ENCODE results near the gene HOXA6. TPM values are rescaled to one million over a fixed set of nuclear protein-coding genes. Genes with fewer than 3 reads are reported as not detected.
A peak's percentile ranks its signal among the peaks of the same experiment; 100 is the strongest.

HOXA6 gene
- total and polyA plus RNA-seq, 2 donors (not counting 1 experiment from before 2014, with no cell fraction given) = 0.18 to 0.49 TPM

- ChIA-PET CTCF (interaction anchor here (0.7 to 5.9 kb wide), 7 partner anchors 9 to 834 kb away, joined by 3 to 28 read pairs (median 4); partner anchors contain the start of gene HOXA13), POLR2A (no interaction called here)
- H3K9me3 ChIP-seq (ENCODE audit: control extremely low read depth in 1 of 3, control insufficient read depth in 2 of 3, insufficient read depth in 1 of 3, low read length in 2 of 3) = peaks cover 0 to 72% (median 9%) of the 10 kb centered on the region in 3 donors
- no peaks in the 10 kb centered on the region for H3K79me2 ChIP-seq (ENCODE audit: control insufficient read depth, insufficient read depth, low read length)
- DNase-seq (peak; percentile 44), ATAC-seq (ENCODE audit: low read depth) (no peak)
- no peak overlapping the region for H3K4me3 ChIP-seq (ENCODE audit: control extremely low read depth in 1 of 5, extremely low read depth in 1 of 5, insufficient read depth in 1 of 5, low read depth in 2 of 5, low read length in 4 of 5)
- no peaks in the 10 kb centered on the region for H3K36me3 ChIP-seq (replicated peaks in 1 of 2; ENCODE audit: control extremely low read depth in 1 of 2, control insufficient read depth in 1 of 2, extremely low read depth in 1 of 2, insufficient read depth in 2 of 2, low read length in 1 of 2)
- 12% methylated on average over 19 of the region's 24 CpGs for WGBS (ENCODE audit: insufficient coverage)
- no peak for TF ChIP-seq EZH2 (IDR thresholded peaks at IDR 0.05; ENCODE audit: borderline replicate concordance, insufficient read depth, low read depth, low read length, poor library complexity, severe bottlenecking)
- TF ChIP-seq, protein P1, sequence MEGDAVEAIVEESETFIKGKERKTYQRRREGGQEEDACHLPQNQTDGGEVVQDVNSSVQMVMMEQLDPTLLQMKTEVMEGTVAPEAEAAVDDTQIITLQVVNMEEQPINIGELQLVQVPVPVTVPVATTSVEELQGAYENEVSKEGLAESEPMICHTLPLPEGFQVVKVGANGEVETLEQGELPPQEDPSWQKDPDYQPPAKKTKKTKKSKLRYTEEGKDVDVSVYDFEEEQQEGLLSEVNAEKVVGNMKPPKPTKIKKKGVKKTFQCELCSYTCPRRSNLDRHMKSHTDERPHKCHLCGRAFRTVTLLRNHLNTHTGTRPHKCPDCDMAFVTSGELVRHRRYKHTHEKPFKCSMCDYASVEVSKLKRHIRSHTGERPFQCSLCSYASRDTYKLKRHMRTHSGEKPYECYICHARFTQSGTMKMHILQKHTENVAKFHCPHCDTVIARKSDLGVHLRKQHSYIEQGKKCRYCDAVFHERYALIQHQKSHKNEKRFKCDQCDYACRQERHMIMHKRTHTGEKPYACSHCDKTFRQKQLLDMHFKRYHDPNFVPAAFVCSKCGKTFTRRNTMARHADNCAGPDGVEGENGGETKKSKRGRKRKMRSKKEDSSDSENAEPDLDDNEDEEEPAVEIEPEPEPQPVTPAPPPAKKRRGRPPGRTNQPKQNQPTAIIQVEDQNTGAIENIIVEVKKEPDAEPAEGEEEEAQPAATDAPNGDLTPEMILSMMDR (IDR thresholded peaks at IDR 0.05) = no peak
- no peaks in the 10 kb centered on the region for H4K20me1 ChIP-seq (ENCODE audit: control insufficient read depth, insufficient read depth, low read length, poor library complexity, severe bottlenecking)
- Mint-ChIP-seq H3K27me3 (peaks cover 80% of the 10 kb centered on the region), H3K4me3 (peak overlapping the region; percentile 78), H3K9me3 (ENCODE audit: insufficient read depth) (no peaks in the 10 kb centered on the region), H3K4me1 (peaks cover 41% of the 10 kb centered on the region), H3K27ac (peak overlapping the region; percentile 77)
- H3K9ac ChIP-seq (ENCODE audit: low read length) = no peak overlapping the region
- H3K27me3 ChIP-seq (replicated peaks in 1 of 4; ENCODE audit: control extremely low read depth in 1 of 4, control insufficient read depth in 3 of 4, insufficient read depth in 4 of 4, low read length in 3 of 4) = peaks cover 0 to 96% (median 84%) of the 10 kb centered on the region in 4 experiments
- intact Hi-C loops (cut with micrococcal nuclease) = loop anchor here (2.0 to 5.0 kb wide), 2 partner anchors 19 to 34 kb away; partner anchors contain the start of gene HOXA3
- H3K4me2 ChIP-seq (replicated peaks; ENCODE audit: low read depth, low read length, poor library complexity, severe bottlenecking) = peak overlapping the region; percentile 71
- H3K4me1 ChIP-seq (ENCODE audit: control insufficient read depth in 2 of 2, insufficient read depth in 2 of 2, low read length in 2 of 2) = peaks cover 50 to 73% of the 10 kb centered on the region in 2 donors
- no peak overlapping the region for H2AFZ ChIP-seq (ENCODE audit: insufficient read depth, low read depth, low read length, poor library complexity, severe bottlenecking)
- H3K27ac ChIP-seq (ENCODE audit: low read length in 2 of 2) = no peak overlapping the region
Measured at GRCh38 chr7:27185854-27186667, 38.5 kb upstream of the HOXA6 start.

Measured in B cell (primary cell).